GM12878 (cell line): ENCODE results near the gene BPIFB3. TPM values are rescaled to one million over a fixed set of nuclear protein-coding genes. Genes with fewer than 3 reads are reported as not detected.

Source experiments
- ATAC-seq: fragments of 200-7000 bp; cut with Tn5 transposase; 3 replicates; pipeline ENCODE4 v1.9.1; 2020; ENCODE audit warnings: mild to moderate bottlenecking, moderate library complexity
- BruUV-seq: library from RNA; stranded (reverse); fragments of 400-500 nt; replicated peaks from 2 replicates; lab custom pipeline; 2021; lab: Mats Ljungman, UMichigan
- CTCF ChIA-PET: fragments of 300-600 bp; sonication (Branson Sonifier 250); formaldehyde crosslinking; extraction: SDS; loops from one replicate; lab custom pipeline; 2021; ENCODE audit warnings: inconsistent platforms; lab: Yijun Ruan, JAX
- POLR2A ChIA-PET: fragments of 350-600 bp; formaldehyde crosslinking; extraction: SDS; loops from one replicate; lab custom pipeline; 2021; ENCODE audit warnings: inconsistent platforms; lab: Charles Lee
- RAD21 ChIA-PET: fragments of 300-600 bp; sonication (Branson Sonifier 250); formaldehyde crosslinking; loops from one replicate; lab custom pipeline; 2023; ENCODE audit warnings: antibody characterized with exemption; ENCODE audit not compliant: unreplicated experiment; lab: Charles Lee
- SMC1A ChIA-PET: fragments of 300-600 bp; sonication (Branson Sonifier 250); formaldehyde crosslinking; loops from one replicate; lab custom pipeline; 2023; ENCODE audit not compliant: unreplicated experiment, uncharacterized antibody; lab: Charles Lee
- DNase-seq: peaks from one replicate; pipeline ENCODE4 v3.0.0-alpha.2; 2011; ENCODE audit warnings: low read depth, low spot score
- FAIRE-seq: peaks from 3 replicates; lab custom pipeline; 2011; peaks lifted over from hg19 to GRCh38; lab: Jason Lieb, UNC
- H2AFZ ChIP-seq: 2 replicates; pipeline ENCODE4 v1.6.0; 2011; ENCODE audit warnings: low read depth, low read length, control low read depth; ENCODE audit not compliant: control insufficient read depth
- H3K27ac ChIP-seq: 2 replicates; pipeline ENCODE4 v1.5.1; 2011; ENCODE audit warnings: control low read depth; ENCODE audit not compliant: control insufficient read depth, insufficient read depth
- H3K27me3 ChIP-seq, 2 experiments: replicated peaks in 1 of 2; 2 replicates each; pipeline versions ENCODE4 v1.6.0 to v1.6.1; 2011; ENCODE audit warnings: low read length in 1 of 2; ENCODE audit not compliant: control insufficient read depth in 2 of 2, insufficient read depth in 2 of 2
- H3K36me3 ChIP-seq, 2 experiments: 2 replicates each; pipeline ENCODE4 v1.5.1; 2011; ENCODE audit warnings: low read length in 1 of 2; ENCODE audit not compliant: control insufficient read depth in 2 of 2, insufficient read depth in 2 of 2
- H3K4me1 ChIP-seq: 2 replicates; pipeline ENCODE4 v1.6.1; 2011; ENCODE audit warnings: mild to moderate bottlenecking, low read length, moderate library complexity, mixed read lengths; ENCODE audit not compliant: control insufficient read depth, insufficient read depth
- H3K4me2 ChIP-seq: 2 replicates; pipeline ENCODE4 v1.6.0; 2011; ENCODE audit warnings: control low read depth; ENCODE audit not compliant: control insufficient read depth, insufficient read depth
- H3K4me3 ChIP-seq: fragments of 200-600 bp; sonication (generic); 2 replicates; pipeline ENCODE4 v1.5.1; 2016
- H3K79me2 ChIP-seq: 2 replicates; pipeline ENCODE4 v1.6.0; 2011; ENCODE audit warnings: low read length; ENCODE audit not compliant: control insufficient read depth, insufficient read depth
- H3K9ac ChIP-seq: 2 replicates; pipeline ENCODE4 v1.8.0; 2011; ENCODE audit warnings: low read length, control low read depth, mixed read lengths; ENCODE audit not compliant: control insufficient read depth, insufficient read depth
- H3K9me3 ChIP-seq: replicated peaks from 3 replicates; pipeline ENCODE4 v1.5.1; 2011; ENCODE audit warnings: mild to moderate bottlenecking, low read length; ENCODE audit not compliant: control insufficient read depth, insufficient read depth
- H4K20me1 ChIP-seq: 2 replicates; pipeline ENCODE4 v1.6.0; 2011; ENCODE audit not compliant: control insufficient read depth, insufficient read depth
- ATF2 ChIP-seq: IDR thresholded peaks from 2 replicates; pipeline ENCODE4 v1.6.1; 2012; ENCODE audit warnings: low read length, inconsistent platforms
- CHD4 ChIP-seq: fragments of 200-600 bp; sonication (generic); IDR thresholded peaks from 2 replicates; pipeline ENCODE4 v1.6.1; 2016; ENCODE audit warnings: mild to moderate bottlenecking
- KAT2A ChIP-seq: conservative IDR thresholded peaks from 2 replicates; pipeline ENCODE4 v1.6.1; 2011; ENCODE audit warnings: low read depth, low read length; ENCODE audit not compliant: control insufficient read depth
- PBX3 ChIP-seq: IDR thresholded peaks from 2 replicates; pipeline ENCODE4 v1.6.1; 2011; ENCODE audit warnings: mild to moderate bottlenecking, low read depth, low read length, moderate library complexity; ENCODE audit not compliant: insufficient replicate concordance
- POLR2AphosphoS5 ChIP-seq: IDR thresholded peaks from 2 replicates; pipeline ENCODE4 v1.6.1; 2011; ENCODE audit warnings: mild to moderate bottlenecking, low read length, inconsistent platforms
- POU2F2 ChIP-seq: IDR thresholded peaks from 3 replicates; pipeline ENCODE4 v1.6.1; 2011; ENCODE audit warnings: low read depth, mild to moderate bottlenecking, low read length, borderline replicate concordance
- RAD51 ChIP-seq: fragments of 450-650 bp; IDR thresholded peaks from 2 replicates; pipeline ENCODE4 v1.6.1; 2016; ENCODE audit warnings: moderate library complexity, mild to moderate bottlenecking, inconsistent platforms
- RELA ChIP-seq: fragments of 450-650 bp; IDR thresholded peaks from 2 replicates; pipeline ENCODE4 v1.8.0; 2014; ENCODE audit warnings: borderline replicate concordance; ENCODE audit not compliant: partially characterized antibody
- SP1 ChIP-seq: IDR thresholded peaks from one replicate; pipeline ENCODE4 v1.6.1; 2011; ENCODE audit warnings: low read depth, low read length
- STAT3 ChIP-seq: IDR thresholded peaks from 2 replicates; pipeline ENCODE4 v1.6.1; 2011; ENCODE audit warnings: low read depth, low read length, improper control_type of control experiment
- SUZ12 ChIP-seq: fragments of 200-600 bp; sonication (generic); IDR thresholded peaks from one replicate; pipeline ENCODE4 v1.6.1; 2018; ENCODE audit warnings: antibody characterized with exemption, mild to moderate bottlenecking; ENCODE audit not compliant: unreplicated experiment
- TCF7 ChIP-seq: IDR thresholded peaks from 2 replicates; pipeline ENCODE4 v1.6.1; 2014; ENCODE audit warnings: antibody characterized with exemption, borderline replicate concordance
- WGBS: methylation state at CpG from one replicate; pipeline ENCODE4 v1.1.6; 2016; ENCODE audit warnings: low lambda C conversion rate; ENCODE audit not compliant: insufficient replicate concordance, insufficient coverage; ENCODE audit errors: missing lambda C conversion rate; 5-methylcytosine and 5-hydroxymethylcytosine counted together
- in situ Hi-C: fragments of 300-500 bp; cut with MboI; formaldehyde crosslinking; loops from 9 replicates; pipeline ENCODE4 v1.14.3; 2018; ENCODE audit warnings: mixed read lengths
- intact Hi-C: fragments of 100-400 bp; cut with micrococcal nuclease; formaldehyde crosslinking; loops from one replicate; pipeline ENCODE4 v1.14.2; 2022; ENCODE audit not compliant: unreplicated experiment
- polyA plus RNA-seq, 11 experiments: library from polyadenylated mRNA; depleted of rRNA in 4 of 11; unstranded in 6 of 11; stranded (reverse) in 5 of 11; fragments of >200 nt; fragmentation: Nextera tagmentation in 4 of 11; fragmentation: Illumina TruSeq in 1 of 11; extraction: Ambion mirVana in 4 of 11; extraction: Trizol in 1 of 11; gene quantifications; 1 replicate in 1 of 11; 2 replicates in 10 of 11; pipeline versions ENCODE4 v1.2.1 to v1.2.3, GENCODE V29; 2011 to 2016; ENCODE audit warnings: inconsistent platforms in 2 of 11, missing spikeins in 2 of 11, low read depth in 1 of 11
- total RNA-seq, 4 experiments: library from RNA; depleted of rRNA in 3 of 4; stranded (reverse); fragments of >200 nt in 3 of 4; fragmentation: Illumina TruSeq in 1 of 4; extraction: Trizol in 1 of 4; gene quantifications; 2 replicates each; pipeline versions ENCODE4 v1.2.1 to v1.2.3, GENCODE V29; 2013 to 2021

Gene BPIFB3
- total and polyA plus RNA-seq, 10 of the 15 experiments (the other 5 are each of a cell fraction or from before 2014, with no cell fraction given), result not detected

- H2AFZ ChIP-seq, result no peak overlapping the region
- no peak for FAIRE-seq
- no peaks in the 10 kb centered on the region for H3K27me3 ChIP-seq
- in situ Hi-C loops, result loop anchor here (5.0 kb wide), 1 partner anchor 195 kb away; no protein-coding TSS in a partner anchor
- no peak overlapping the region for H3K9ac ChIP-seq
- DNase-seq, result no peak
- no peak overlapping the region for H3K4me3 ChIP-seq
- no peak overlapping the region for H3K27ac ChIP-seq
- no peak overlapping the region for H3K4me2 ChIP-seq
- H3K4me1 ChIP-seq, result no peaks in the 10 kb centered on the region
- CTCF ChIA-PET, result interaction anchor here (0.9 to 2.1 kb wide), 9 partner anchors 10 to 307 kb away, joined by 3 to 13 read pairs (median 5); no protein-coding TSS in a partner anchor
- WGBS, result 6% methylated on average over 4 of the region's 4 CpGs
- H3K36me3 ChIP-seq, result no peaks in the 10 kb centered on the region
- no peaks in the 10 kb centered on the region for H4K20me1 ChIP-seq
- POLR2A ChIA-PET, result no interaction called here
- no peaks in the 10 kb centered on the region for H3K79me2 ChIP-seq
- no peaks in the 10 kb centered on the region for H3K9me3 ChIP-seq
- BruUV-seq, result no TSS peak
- SMC1A ChIA-PET, result interaction anchor here (1.2 kb wide), 2 partner anchors 9 to 307 kb away, joined by 3 read pairs; no protein-coding TSS in a partner anchor
- ATAC-seq, result no peak
- intact Hi-C loops, result loop anchor here (2.0 kb wide), 3 partner anchors 116 to 306 kb away; no protein-coding TSS in a partner anchor
- RAD21 ChIA-PET, result interaction anchor here (1.0 kb wide), 1 partner anchor 304 kb away, joined by 3 read pairs; no protein-coding TSS in a partner anchor
- TF ChIP-seq POU2F2 (no peak), POLR2AphosphoS5 (no peak), PBX3 (no peak), RELA (no peak), SP1 (no peak), STAT3 (no peak), RAD51 (no peak), ATF2 (no peak), TCF7 (no peak), KAT2A (no peak), SUZ12 (no peak), CHD4 (no peak)
Observed at GRCh38 chr20:33097001-33097400, 43.3 kb downstream of the BPIFB3 start.
